Loucy (cell line): ENCODE results near the gene RIMBP2.

ENCODE experiments used
- H2AFZ ChIP-seq: fragments of 200-600 bp; sonication (generic); 2 replicates; pipeline ENCODE4 v1.6.0; 2016; ENCODE audit warnings: antibody characterized with exemption, mild to moderate bottlenecking, low read length, moderate library complexity
- H3F3A ChIP-seq: fragments of 200-600 bp; 2 replicates; pipeline ENCODE4 v1.6.0; 2016; ENCODE audit warnings: antibody characterized with exemption, low read depth, mild to moderate bottlenecking
- H3K27me3 ChIP-seq: fragments of 200-600 bp; sonication (generic); 2 replicates; pipeline ENCODE4 v1.6.1; 2014; ENCODE audit warnings: low read length, mild to moderate bottlenecking; ENCODE audit not compliant: insufficient read depth, poor library complexity, severe bottlenecking
- H3K36me3 ChIP-seq: fragments of 200-600 bp; sonication (generic); 2 replicates; pipeline ENCODE4 v1.6.1; 2016; ENCODE audit warnings: low read length; ENCODE audit not compliant: insufficient read depth
- H3K4me1 ChIP-seq: fragments of 200-600 bp; sonication (generic); 2 replicates; pipeline ENCODE4 v1.5.1; 2014; ENCODE audit warnings: low read length, mild to moderate bottlenecking; ENCODE audit not compliant: insufficient read depth, poor library complexity, severe bottlenecking
- H3K4me2 ChIP-seq: fragments of 200-600 bp; sonication (generic); 2 replicates; pipeline ENCODE4 v1.6.0; 2014; ENCODE audit warnings: antibody characterized with exemption, low read length, low read depth, mild to moderate bottlenecking; ENCODE audit not compliant: poor library complexity, severe bottlenecking
- H3K4me3 ChIP-seq: fragments of 200-600 bp; sonication (generic); 2 replicates; pipeline ENCODE4 v1.5.1; 2014; ENCODE audit warnings: low read length, mild to moderate bottlenecking, mixed read lengths; ENCODE audit not compliant: poor library complexity, severe bottlenecking
- H3K79me2 ChIP-seq: fragments of 200-600 bp; sonication (generic); 2 replicates; pipeline ENCODE4 v1.6.1; 2014; ENCODE audit warnings: low read length; ENCODE audit not compliant: insufficient read depth
- H3K9ac ChIP-seq: fragments of 200-600 bp; sonication (generic); 2 replicates; pipeline ENCODE4 v1.6.0; 2014; ENCODE audit warnings: mild to moderate bottlenecking, low read depth, low read length, moderate library complexity; ENCODE audit not compliant: poor library complexity, severe bottlenecking
- H3K9me2 ChIP-seq: fragments of 200-600 bp; sonication (generic); replicated peaks from 2 replicates; pipeline ENCODE4 v1.6.1; 2016; ENCODE audit warnings: low read depth, low read length, mixed read lengths
- H3K9me3 ChIP-seq: fragments of 200-600 bp; sonication (generic); 2 replicates; pipeline ENCODE4 v1.6.1; 2014; ENCODE audit warnings: mild to moderate bottlenecking, antibody characterized with exemption, low read length, low read depth; ENCODE audit not compliant: insufficient read depth
- H4K20me1 ChIP-seq: fragments of 200-600 bp; sonication (generic); 2 replicates; pipeline ENCODE4 v1.6.0; 2014; ENCODE audit warnings: antibody characterized with exemption, low read length, mild to moderate bottlenecking; ENCODE audit not compliant: insufficient read depth, poor library complexity, severe bottlenecking
- CTCF ChIP-seq: fragments of 200-600 bp; sonication (generic); conservative IDR thresholded peaks from 2 replicates; pipeline ENCODE4 v1.5.1; 2014; ENCODE audit warnings: mild to moderate bottlenecking, antibody characterized with exemption, low read length
- EZH2phosphoT487 ChIP-seq: fragments of 200-600 bp; IDR thresholded peaks from 2 replicates; pipeline ENCODE4 v1.6.1; 2018; ENCODE audit warnings: antibody characterized with exemption, mild to moderate bottlenecking, moderate library complexity, borderline replicate concordance

RIMBP2 gene

GRCh38 chr12:130596241-130596640 is 119.9 kb downstream of the RIMBP2 start:
- Histone ChIP-seq H3K4me1 (no peaks in the 10 kb centered on the region), H3K4me2 (no peak overlapping the region), H3K9me2 (no peaks in the 10 kb centered on the region), H3K27me3 (no peaks in the 10 kb centered on the region), H3K4me3 (no peak overlapping the region), H3F3A (no peaks in the 10 kb centered on the region), H3K79me2 (no peaks in the 10 kb centered on the region), H3K9me3 (peaks cover 16% of the 10 kb centered on the region; the same call in 1 of the 2 replicates), H2AFZ (no peak overlapping the region), H4K20me1 (no peaks in the 10 kb centered on the region), H3K36me3 (no peaks in the 10 kb centered on the region), H3K9ac (no peak overlapping the region)
- no peak for TF ChIP-seq EZH2phosphoT487

GRCh38 chr12:130595566-130595965 is 120.5 kb downstream of the RIMBP2 start:
- Histone ChIP-seq H3K4me3 (no peak overlapping the region), H3K36me3 (no peaks in the 10 kb centered on the region), H3K9me2 (no peaks in the 10 kb centered on the region), H3K27me3 (no peaks in the 10 kb centered on the region), H3K9ac (no peak overlapping the region), H3K4me1 (no peaks in the 10 kb centered on the region), H4K20me1 (no peaks in the 10 kb centered on the region), H3F3A (no peaks in the 10 kb centered on the region), H3K4me2 (no peak overlapping the region), H3K79me2 (no peaks in the 10 kb centered on the region), H3K9me3 (peaks cover 16% of the 10 kb centered on the region; the same call in 1 of the 2 replicates), H2AFZ (no peak overlapping the region)
- no peak for TF ChIP-seq CTCF

- H3K79me2 ChIP-seq, result no peaks in the 10 kb centered on the region
- no peaks in the 10 kb centered on the region for H3K4me1 ChIP-seq
- no peak overlapping the region for H3K4me3 ChIP-seq
- no peaks in the 10 kb centered on the region for H3F3A ChIP-seq
- H3K27me3 ChIP-seq, result no peaks in the 10 kb centered on the region
- no peak overlapping the region for H3K9ac ChIP-seq
- TF ChIP-seq CTCF (no peak), EZH2phosphoT487 (no peak)
- no peak overlapping the region for H2AFZ ChIP-seq
- H3K4me2 ChIP-seq, result no peak overlapping the region
- no peaks in the 10 kb centered on the region for H3K9me2 ChIP-seq
- no peaks in the 10 kb centered on the region for H3K36me3 ChIP-seq
- H4K20me1 ChIP-seq, result no peaks in the 10 kb centered on the region
- peaks cover 11% of the 10 kb centered on the region; the same call in 1 of the 2 replicates for H3K9me3 ChIP-seq
Observed at GRCh38 chr12:130593056-130593455, 123.0 kb downstream of the RIMBP2 start.

- Histone ChIP-seq H2AFZ (no peak overlapping the region), H3K79me2 (no peaks in the 10 kb centered on the region), H3K9me2 (no peaks in the 10 kb centered on the region), H3K4me3 (no peak overlapping the region), H4K20me1 (no peaks in the 10 kb centered on the region), H3K36me3 (no peaks in the 10 kb centered on the region), H3K9ac (no peak overlapping the region), H3K27me3 (no peaks in the 10 kb centered on the region), H3K9me3 (peaks cover 7% of the 10 kb centered on the region; the same call in 1 of the 2 replicates), H3F3A (no peaks in the 10 kb centered on the region), H3K4me2 (no peak overlapping the region), H3K4me1 (no peaks in the 10 kb centered on the region)
- TF ChIP-seq CTCF, result no peak
- no peak for TF ChIP-seq EZH2phosphoT487
Observed at GRCh38 chr12:130592641-130593040, 123.5 kb downstream of the RIMBP2 start.
